HepG2 (cell line): ENCODE measurements around the gene KLHL11. TPM values are rescaled to one million over a fixed set of nuclear protein-coding genes. Genes with fewer than 3 reads are reported as not detected.
A peak's percentile ranks its signal among the peaks of the same experiment; 100 is the strongest.

ENCODE experiments used
- ARNT ChIP-seq: fragments of 450-650 bp; IDR thresholded peaks from 2 replicates; pipeline ENCODE4 v1.6.1; 2017
- CAMTA2 ChIP-seq: sonication (generic); formaldehyde crosslinking; IDR thresholded peaks from 2 replicates; pipeline ENCODE4 v1.4.0; 2020; ENCODE audit warnings: mild to moderate bottlenecking, missing genetic modification reagents, borderline replicate concordance
- E2F5 ChIP-seq: sonication (generic); formaldehyde crosslinking; conservative IDR thresholded peaks from 2 replicates; pipeline ENCODE4 v1.4.0; 2020; ENCODE audit warnings: missing genetic modification reagents
- EEA1 ChIP-seq: sonication (generic); formaldehyde crosslinking; IDR thresholded peaks from 2 replicates; pipeline ENCODE4 v1.5.1; 2020; ENCODE audit warnings: mild to moderate bottlenecking, missing genetic modification reagents, borderline replicate concordance
- NFYC ChIP-seq: IDR thresholded peaks from 2 replicates; pipeline ENCODE4 v1.6.1; 2016; ENCODE audit warnings: missing genetic modification reagents, missing compliant biosample characterization
- NRL ChIP-seq: sonication (generic); formaldehyde crosslinking; IDR thresholded peaks from 2 replicates; pipeline ENCODE4 v1.5.0; 2020; ENCODE audit warnings: missing genetic modification reagents, mild to moderate bottlenecking, moderate library complexity, borderline replicate concordance
- POLR2G ChIP-seq: fragments of 200-400 bp; formaldehyde crosslinking; IDR thresholded peaks from 2 replicates; pipeline ENCODE4 v1.6.1; 2018; ENCODE audit warnings: mild to moderate bottlenecking, low read depth, low read length, moderate library complexity
- PTBP1 ChIP-seq: fragments of 200-400 bp; formaldehyde crosslinking; IDR thresholded peaks from 2 replicates; pipeline ENCODE4 v1.6.1; 2018; ENCODE audit warnings: low read length, low read depth; ENCODE audit not compliant: poor library complexity, severe bottlenecking
- RNF2 ChIP-seq: fragments of 450-650 bp; conservative IDR thresholded peaks from 2 replicates; pipeline ENCODE4 v1.6.1; 2016; ENCODE audit warnings: low read depth
- SOX5 ChIP-seq: IDR thresholded peaks from 2 replicates; pipeline ENCODE4 v1.6.1; 2016; ENCODE audit warnings: borderline replicate concordance
- ZBTB26 ChIP-seq: IDR thresholded peaks from 2 replicates; pipeline ENCODE4 v1.6.1; 2016; ENCODE audit warnings: missing compliant biosample characterization, missing genetic modification reagents, borderline replicate concordance
- ZFP36L2 ChIP-seq: sonication (generic); formaldehyde crosslinking; IDR thresholded peaks from 2 replicates; pipeline ENCODE4 v1.4.0; 2020; ENCODE audit warnings: missing genetic modification reagents
- ZNF414 ChIP-seq: sonication (generic); formaldehyde crosslinking; IDR thresholded peaks from 2 replicates; pipeline ENCODE4 v1.5.0; 2020; ENCODE audit warnings: missing genetic modification reagents
- ZNF550 ChIP-seq: sonication (generic); formaldehyde crosslinking; IDR thresholded peaks from 2 replicates; pipeline ENCODE4 v1.4.0; 2020; ENCODE audit warnings: mild to moderate bottlenecking, missing genetic modification reagents, borderline replicate concordance
- ZNF687 ChIP-seq: sonication (generic); formaldehyde crosslinking; IDR thresholded peaks from 2 replicates; pipeline ENCODE4 v1.5.1; 2020; ENCODE audit warnings: mild to moderate bottlenecking, missing genetic modification reagents, moderate library complexity
- polyA plus RNA-seq, 8 experiments: library from polyadenylated mRNA; depleted of rRNA in 3 of 8; stranded (reverse) in 7 of 8; unstranded in 1 of 8; fragments of >200 nt; fragmentation: Illumina TruSeq in 4 of 8; extraction: Trizol in 4 of 8; gene quantifications; 2 replicates each; pipeline versions ENCODE4 v1.2.1 to v1.2.3, GENCODE V29; 2011 to 2016; ENCODE audit warnings: low read depth in 4 of 8, missing spikeins in 1 of 8, mixed read lengths in 1 of 8; ENCODE audit not compliant: insufficient read depth in 1 of 8
- total RNA-seq, 5 experiments: library from RNA; depleted of rRNA; stranded (reverse); fragments of >200 nt; fragmentation: Illumina TruSeq; extraction: Trizol; gene quantifications; 2 replicates each; pipeline ENCODE4 v1.2.3, GENCODE V29; 2016; ENCODE audit warnings: low read depth in 1 of 5
- TF ChIP-seq, protein P1 (sequence below): sonication (generic); formaldehyde crosslinking; IDR thresholded peaks from 2 replicates; pipeline ENCODE4 v1.4.0; 2020; ENCODE audit warnings: mild to moderate bottlenecking, missing genetic modification reagents
- TF ChIP-seq, protein P2 (sequence below): sonication (generic); formaldehyde crosslinking; IDR thresholded peaks from 2 replicates; pipeline ENCODE4 v1.4.0; 2020; ENCODE audit warnings: mild to moderate bottlenecking, missing genetic modification reagents

Gene KLHL11
- total and polyA plus RNA-seq, 2 of the 13 experiments (the other 11 are each of a cell fraction or from before 2014, with no cell fraction given): 7.7 to 27.5 TPM

DNA sequence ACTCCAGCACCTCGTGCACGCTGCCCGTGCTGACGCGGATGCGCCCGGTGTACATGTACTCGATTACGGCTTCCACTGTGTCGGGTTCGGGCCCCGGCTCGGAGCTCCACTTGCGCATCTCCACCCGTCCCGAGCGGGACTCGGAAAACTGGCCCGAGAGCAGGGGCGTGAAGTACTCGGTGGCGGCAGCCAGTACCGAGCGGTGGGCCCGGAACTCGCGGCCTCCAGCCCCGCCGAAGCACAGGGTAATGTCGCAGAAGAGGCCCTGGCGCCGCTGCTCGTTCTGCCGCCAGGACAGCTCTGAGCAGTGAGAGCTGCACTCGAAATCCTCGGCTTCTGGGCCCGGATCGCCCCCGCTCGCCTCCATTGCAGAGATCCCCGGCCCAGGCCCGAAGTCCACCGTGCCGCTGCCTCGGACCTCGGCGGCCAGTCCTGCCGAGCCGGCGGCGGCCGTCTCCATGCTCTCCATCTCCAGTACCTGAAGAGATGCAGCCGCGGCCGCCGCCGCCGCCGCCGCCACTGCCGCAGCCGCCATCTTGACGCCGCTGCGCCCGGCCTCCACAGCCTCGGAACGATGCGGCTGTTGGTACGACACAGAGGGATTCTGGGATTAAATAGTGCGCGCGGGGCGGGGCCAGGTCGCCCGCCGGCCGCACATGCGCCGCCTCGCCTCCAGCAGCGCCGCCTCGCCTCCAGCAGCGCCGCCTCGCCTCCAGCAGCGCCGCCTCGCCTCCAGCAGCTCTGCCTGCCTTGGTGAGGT lies at the start of gene KLHL11 (continued):
- TF ChIP-seq ZNF687 (peak; percentile 96), E2F5 (CRISPR knock-in tag) (peak; percentile 62; the same call in 1 of the 2 replicates), POLR2G (peak; percentile 99), ARNT (no peak), ZFP36L2 (CRISPR knock-in tag) (0 out of 2 replicates have a peak, but pooled peaks have one; percentile 67), ZNF414 (CRISPR knock-in tag) (peak; percentile 42; the same call in 1 of the 2 replicates), NFYC (CRISPR knock-in tag) (0 out of 2 replicates have a peak, but pooled peaks have one; percentile 13), EEA1 (CRISPR knock-in tag) (peak; percentile 77; the same call in 1 of the 2 replicates), PTBP1 (peak; percentile 83), CAMTA2 (CRISPR knock-in tag) (0 out of 2 replicates have a peak, but pooled peaks have one; percentile 59), ZNF550 (CRISPR knock-in tag) (no peak), SOX5 (CRISPR knock-in tag) (peak; percentile 49; the same call in 1 of the 2 replicates), ZBTB26 (CRISPR knock-in tag) (peak; percentile 54; the same call in 1 of the 2 replicates), RNF2 (0 out of 2 replicates have a peak, but pooled peaks have one; percentile 67), NRL (peak; percentile 54; the same call in 1 of the 2 replicates)
- TF ChIP-seq, protein P1, sequence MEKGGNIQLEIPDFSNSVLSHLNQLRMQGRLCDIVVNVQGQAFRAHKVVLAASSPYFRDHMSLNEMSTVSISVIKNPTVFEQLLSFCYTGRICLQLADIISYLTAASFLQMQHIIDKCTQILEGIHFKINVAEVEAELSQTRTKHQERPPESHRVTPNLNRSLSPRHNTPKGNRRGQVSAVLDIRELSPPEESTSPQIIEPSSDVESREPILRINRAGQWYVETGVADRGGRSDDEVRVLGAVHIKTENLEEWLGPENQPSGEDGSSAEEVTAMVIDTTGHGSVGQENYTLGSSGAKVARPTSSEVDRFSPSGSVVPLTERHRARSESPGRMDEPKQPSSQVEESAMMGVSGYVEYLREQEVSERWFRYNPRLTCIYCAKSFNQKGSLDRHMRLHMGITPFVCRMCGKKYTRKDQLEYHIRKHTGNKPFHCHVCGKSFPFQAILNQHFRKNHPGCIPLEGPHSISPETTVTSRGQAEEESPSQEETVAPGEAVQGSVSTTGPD (CRISPR knock-in tag): no peak
- TF ChIP-seq, protein P2, sequence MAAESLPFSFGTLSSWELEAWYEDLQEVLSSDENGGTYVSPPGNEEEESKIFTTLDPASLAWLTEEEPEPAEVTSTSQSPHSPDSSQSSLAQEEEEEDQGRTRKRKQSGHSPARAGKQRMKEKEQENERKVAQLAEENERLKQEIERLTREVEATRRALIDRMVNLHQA (CRISPR knock-in tag): no peak
